Right lobe of liver (tissue), 6 donors: Measurements from ENCODE around the gene OGFOD2. TPM values are rescaled to one million over a fixed set of nuclear protein-coding genes. Genes with fewer than 3 reads are reported as not detected.
A peak's percentile ranks its signal among the peaks of the same experiment; 100 is the strongest.

Source experiments
- ATAC-seq, 4 donors: fragments of 200-7000 bp; cut with Tn5 transposase; one replicate each; pipeline ENCODE4 v1.9.1; 2020; ENCODE audit warnings: mild to moderate bottlenecking in 4 of 4, moderate library complexity in 4 of 4
- DNase-seq, 3 donors: peaks; one replicate each; pipeline ENCODE4 v3.0.0-alpha.2; 2020
- H3K27ac ChIP-seq, 3 donors: fragments of 200-600 bp; one replicate each; pipeline ENCODE4 v1.8.0; 2022
- H3K27me3 ChIP-seq, 2 donors: fragments of 200-600 bp; one replicate each; pipeline ENCODE4 v1.8.0; 2022
- H3K36me3 ChIP-seq, 4 donors: fragments of 200-600 bp; sonication (generic) in 1 of 4; one replicate each; pipeline versions ENCODE4 v1.5.1 to v1.8.0; 2017 to 2022; ENCODE audit warnings: control low read depth in 1 of 4
- H3K4me1 ChIP-seq, 4 donors: fragments of 200-600 bp; sonication (generic) in 1 of 4; one replicate each; pipeline versions ENCODE4 v1.5.1 to v1.8.0; 2017 to 2022; ENCODE audit warnings: control low read depth in 1 of 4
- H3K4me3 ChIP-seq, 3 donors: fragments of 200-600 bp; one replicate each; pipeline ENCODE4 v1.8.0; 2022
- H3K9me3 ChIP-seq, 4 donors: fragments of 200-600 bp; sonication (generic) in 1 of 4; one replicate each; pipeline versions ENCODE4 v1.5.1 to v1.8.0; 2017 to 2022; ENCODE audit warnings: control low read depth in 1 of 4
- POLR2A ChIP-seq: fragments of 450-650 bp; IDR thresholded peaks from one replicate; pipeline ENCODE4 v1.6.1; 2017; ENCODE audit warnings: antibody characterized with exemption, mild to moderate bottlenecking
- WGBS: methylation state at CpG from one replicate; pipeline ENCODE4 v1.1.6; 2018; ENCODE audit warnings: low coverage, low lambda C conversion rate; ENCODE audit not compliant: insufficient coverage; ENCODE audit errors: missing lambda C conversion rate; 5-methylcytosine and 5-hydroxymethylcytosine counted together
- intact Hi-C, 2 donors: fragments of 100-400 bp; cut with DNase I; formaldehyde crosslinking; loops; one replicate each; pipeline versions ENCODE4 v1.11.2 to v1.14.1; 2022
- total RNA-seq, 6 experiments: library from RNA; depleted of rRNA in 2 of 6; stranded (reverse); fragments of >200 nt in 2 of 6; fragmentation: NEBNext Ultra II Directional in 3 of 6; extraction: Animal tissue kit (Norgen Biotek cat#: 25700) in 3 of 6; gene quantifications; one replicate each; pipeline versions ENCODE4 v1.1.0 to v1.2.4, GENCODE V29; 2016 to 2023
- TF ChIP-seq, protein P1 (sequence below), 4 donors: fragments of 200-600 bp in 3 of 4; fragments of 450-650 bp in 1 of 4; IDR thresholded peaks; one replicate each; pipeline versions ENCODE4 v1.5.1 to v1.8.0; 2016 to 2022; ENCODE audit warnings: antibody characterized with exemption in 4 of 4, mild to moderate bottlenecking in 2 of 4
- donor health status: DM: no; HTN: yes; CAD: no.
- donor health status: DM: no; HTN: no; CAD: no.
- donor health status: DM: no; HTN: no; CAD: no.
- donor health status: DM: no; HTN: yes; CAD: no.
- donor health status: DM: no; HTN: yes; CAD: no.

The OGFOD2 gene
- total RNA-seq, 6 experiments from 2014 or later: 9.9 to 18.8 (median 14.1) TPM

DNA sequence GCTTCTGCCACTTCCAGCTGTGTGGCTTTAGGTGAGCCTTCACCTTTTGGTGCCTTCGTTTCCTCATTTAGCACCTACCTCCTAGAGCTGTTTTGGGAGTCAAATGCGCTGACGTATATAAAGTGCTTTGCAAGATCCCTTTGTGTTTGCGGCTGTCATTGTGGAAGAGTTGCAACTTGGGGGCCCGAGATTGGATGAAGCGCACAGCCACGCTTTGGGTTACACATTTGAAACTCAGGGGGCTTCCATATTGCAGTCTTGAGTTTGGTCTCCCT is 4.8 kb downstream of the OGFOD2 start:
- intact Hi-C loops: loop anchor here in 1 of 2 donors (10.0 kb wide), 1 partner anchor 255 kb away; the partner anchor contains the start of genes MPHOSPH9 and MTRFR
- peak overlapping the region; percentile 97 to 99 (median 98) for H3K4me3 ChIP-seq
- no peak for TF ChIP-seq POLR2A
- TF ChIP-seq, protein P1, sequence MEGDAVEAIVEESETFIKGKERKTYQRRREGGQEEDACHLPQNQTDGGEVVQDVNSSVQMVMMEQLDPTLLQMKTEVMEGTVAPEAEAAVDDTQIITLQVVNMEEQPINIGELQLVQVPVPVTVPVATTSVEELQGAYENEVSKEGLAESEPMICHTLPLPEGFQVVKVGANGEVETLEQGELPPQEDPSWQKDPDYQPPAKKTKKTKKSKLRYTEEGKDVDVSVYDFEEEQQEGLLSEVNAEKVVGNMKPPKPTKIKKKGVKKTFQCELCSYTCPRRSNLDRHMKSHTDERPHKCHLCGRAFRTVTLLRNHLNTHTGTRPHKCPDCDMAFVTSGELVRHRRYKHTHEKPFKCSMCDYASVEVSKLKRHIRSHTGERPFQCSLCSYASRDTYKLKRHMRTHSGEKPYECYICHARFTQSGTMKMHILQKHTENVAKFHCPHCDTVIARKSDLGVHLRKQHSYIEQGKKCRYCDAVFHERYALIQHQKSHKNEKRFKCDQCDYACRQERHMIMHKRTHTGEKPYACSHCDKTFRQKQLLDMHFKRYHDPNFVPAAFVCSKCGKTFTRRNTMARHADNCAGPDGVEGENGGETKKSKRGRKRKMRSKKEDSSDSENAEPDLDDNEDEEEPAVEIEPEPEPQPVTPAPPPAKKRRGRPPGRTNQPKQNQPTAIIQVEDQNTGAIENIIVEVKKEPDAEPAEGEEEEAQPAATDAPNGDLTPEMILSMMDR (IDR thresholded peaks at IDR 0.05): no peak
- peaks cover 0 to 55% (median 25%) of the 10 kb centered on the region in 4 donors for H3K4me1 ChIP-seq
- H3K36me3 ChIP-seq: no peaks in the 10 kb centered on the region
- H3K27ac ChIP-seq: peak overlapping the region; percentile 54 to 90 (median 84)
- H3K9me3 ChIP-seq: no peaks in the 10 kb centered on the region
- WGBS: 7% methylated on average over 7 of the region's 7 CpGs
- no peaks in the 10 kb centered on the region for H3K27me3 ChIP-seq
- ATAC-seq: no peak
- peak in 1 of 3 donors; percentile 43 for DNase-seq

GRCh38 chr12:122980183-122981035 is 5.4 kb downstream of the OGFOD2 start, which contains the start of gene ARL6IP4:
Gene ARL6IP4 (plus strand): TSS chr12:122980681. CDS start chr12:122981140, 459 bp downstream.
- peak in 2 of 3 donors; percentile 74 to 77 for DNase-seq
- H3K4me3 ChIP-seq: peak within 1 kb of the TSS; percentile 97 to 99 (median 98)
- peak; percentile 66 for TF ChIP-seq POLR2A
- TF ChIP-seq, protein P1 (IDR thresholded peaks at IDR 0.05): peak in 1 of 4 donors; percentile 9
- H3K36me3 ChIP-seq: no peaks in the 10 kb centered on the region
- peaks cover 0 to 61% (median 27%) of the 10 kb centered on the region in 4 donors for H3K4me1 ChIP-seq
- no peaks in the 10 kb centered on the region for H3K27me3 ChIP-seq
- peak within 1 kb of the TSS; percentile 54 to 90 (median 84) for H3K27ac ChIP-seq
- intact Hi-C loops: loop anchor here in 1 of 2 donors (10.0 kb wide), 1 partner anchor 254 kb away; the partner anchor contains the start of genes MPHOSPH9 and MTRFR
- peak; percentile 55 to 83 (median 69) for ATAC-seq
- H3K9me3 ChIP-seq: no peaks in the 10 kb centered on the region
- 0% methylated on average over 8 of the region's 96 CpGs for WGBS

DNA sequence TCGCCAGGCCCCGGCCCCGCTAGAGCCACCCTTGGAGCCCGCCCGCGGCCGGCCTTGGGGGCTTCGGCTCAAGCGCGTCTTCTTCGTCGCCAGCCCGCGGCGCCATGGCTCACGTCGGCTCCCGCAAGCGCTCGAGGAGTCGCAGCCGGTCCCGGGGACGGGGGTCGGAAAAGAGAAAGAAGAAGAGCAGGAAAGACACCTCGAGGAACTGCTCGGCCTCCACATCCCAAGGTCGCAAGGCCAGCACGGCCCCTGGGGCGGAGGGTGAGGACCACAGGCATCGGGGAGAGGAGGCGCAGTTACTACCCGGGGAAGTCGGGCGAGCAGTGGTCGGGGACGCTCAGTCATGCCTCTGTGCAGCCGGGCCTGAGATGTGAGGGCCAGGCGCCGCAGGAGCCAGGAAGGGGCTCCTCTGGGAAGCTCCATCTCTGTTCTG is 6.0 kb downstream of the OGFOD2 start:
- DNase-seq: no peak
- peaks cover 0 to 56% (median 27%) of the 10 kb centered on the region in 4 donors for H3K4me1 ChIP-seq
- H3K27me3 ChIP-seq: no peaks in the 10 kb centered on the region
- peak; percentile 0 to 10 (median 3) for ATAC-seq
- peaks cover 0 to 4% (median 2%) of the 10 kb centered on the region in 4 donors for H3K36me3 ChIP-seq
- no peak for TF ChIP-seq POLR2A
- TF ChIP-seq, protein P1 (IDR thresholded peaks at IDR 0.05): no peak
- peak overlapping the region; percentile 54 to 90 (median 84) for H3K27ac ChIP-seq
- intact Hi-C loops: loop anchor here in 1 of 2 donors (10.0 kb wide), 1 partner anchor 254 kb away; the partner anchor contains the start of genes MPHOSPH9 and MTRFR
- H3K9me3 ChIP-seq: no peaks in the 10 kb centered on the region
- WGBS: under 1% methylated on average over 26 of the region's 40 CpGs
- H3K4me3 ChIP-seq: peak overlapping the region; percentile 97 to 99 (median 98)

DNA sequence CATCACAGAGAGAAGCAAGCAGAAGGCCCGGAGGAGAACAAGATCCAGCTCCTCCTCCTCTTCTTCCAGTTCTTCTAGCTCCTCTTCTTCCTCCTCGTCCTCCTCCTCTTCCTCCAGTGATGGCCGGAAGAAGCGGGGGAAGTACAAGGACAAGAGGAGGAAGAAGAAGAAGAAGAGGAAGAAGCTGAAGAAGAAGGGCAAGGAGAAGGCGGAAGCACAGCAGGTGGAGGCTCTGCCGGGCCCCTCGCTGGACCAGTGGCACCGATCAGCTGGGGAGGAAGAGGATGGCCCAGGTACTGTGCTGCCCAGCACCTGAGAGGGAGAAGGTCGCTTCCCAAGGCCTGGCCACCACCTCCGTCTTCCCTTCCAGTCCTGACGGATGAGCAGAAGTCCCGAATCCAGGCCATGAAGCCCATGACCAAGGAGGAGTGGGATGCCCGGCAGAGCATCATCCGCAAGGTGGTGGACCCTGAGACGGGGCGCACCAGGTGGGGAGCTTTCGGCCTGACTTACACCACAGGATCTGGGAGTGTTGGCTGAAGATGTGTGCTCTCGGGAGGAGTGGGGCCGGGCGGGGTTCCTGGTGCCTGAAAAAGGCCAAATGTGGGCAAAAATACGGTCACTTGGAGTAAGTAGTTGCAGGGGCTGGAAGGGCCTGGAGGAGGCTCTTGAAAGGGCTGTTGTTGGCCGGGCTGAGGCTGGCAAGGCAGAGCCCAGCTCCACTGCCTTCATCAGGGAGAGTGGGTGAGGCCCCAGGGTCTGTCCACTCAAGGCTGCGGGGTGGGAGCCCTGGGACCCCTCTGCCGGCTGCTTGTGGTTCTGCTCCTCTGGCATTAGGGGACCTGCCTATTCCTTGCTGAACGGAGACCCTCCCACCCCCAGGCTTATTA is 6.8 kb downstream of the OGFOD2 start:
- WGBS: 62% methylated on average over 17 of the region's 25 CpGs
- H3K9me3 ChIP-seq: no peaks in the 10 kb centered on the region
- ATAC-seq (no peak), DNase-seq (peak in 2 of 3 donors; percentile 22 to 50)
- H3K4me1 ChIP-seq: peaks cover 0 to 49% (median 23%) of the 10 kb centered on the region in 4 donors
- TF ChIP-seq, protein P1 (IDR thresholded peaks at IDR 0.05): no peak
- no peak for TF ChIP-seq POLR2A
- no peaks in the 10 kb centered on the region for H3K27me3 ChIP-seq
- intact Hi-C loops: loop anchor here in 1 of 2 donors (10.0 kb wide), 1 partner anchor 253 kb away; the partner anchor contains the start of genes MPHOSPH9 and MTRFR
- peaks cover 0 to 11% (median 3%) of the 10 kb centered on the region in 4 donors for H3K36me3 ChIP-seq
- peak overlapping the region; percentile 97 to 99 (median 98) for H3K4me3 ChIP-seq
- peak overlapping the region in 2 of 3 donors; percentile 84 to 90 for H3K27ac ChIP-seq
